Measurements from ENCODE around the gene C4orf50. TPM values are rescaled to one million over a fixed set of nuclear protein-coding genes. Genes with fewer than 3 reads are reported as not detected.
A peak's percentile ranks its signal among the peaks of the same experiment; 100 is the strongest.

Gene C4orf50
- total and polyA plus RNA-seq, 7 donors = under 0.01 to 0.83 (median 0.43) TPM; not detected in 1

DNA sequence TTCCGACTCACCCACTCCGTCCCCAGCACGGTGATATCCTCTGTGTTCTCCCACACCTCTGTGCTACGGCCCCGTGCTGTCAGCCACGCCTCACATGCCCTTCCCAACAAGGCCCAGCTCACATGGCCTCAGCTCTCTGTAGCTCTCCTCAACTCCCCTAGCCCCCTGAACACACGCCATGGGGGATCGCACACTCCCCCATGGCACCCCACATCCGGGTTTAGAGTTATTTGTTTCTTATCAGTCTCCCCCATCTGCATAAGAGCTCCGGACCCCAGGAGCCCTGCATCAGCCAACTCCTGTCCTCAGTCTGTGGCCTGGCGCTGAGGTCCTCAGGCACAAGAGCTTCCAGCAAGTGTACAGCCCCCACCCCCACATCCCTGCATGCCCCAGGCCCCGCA is 7.0 kb downstream of the C4orf50 start:
- DNase-seq = no peak
- intact Hi-C loops (cut with DNase I) = no loop called here
- Histone ChIP-seq H3K4me3 (no peak overlapping the region), H3K27ac (no peak overlapping the region), H3K36me3 (no peaks in the 10 kb centered on the region), H3K27me3 (peaks cover 8 to 49% (median 30%) of the 10 kb centered on the region in 3 donors), H3K9me3 (no peaks in the 10 kb centered on the region), H3K4me1 (no peaks in the 10 kb centered on the region)
- 34 to 57% methylated on average over 12 of the region's 12 CpGs for WGBS, 2 donors
- TF ChIP-seq EP300 (IDR thresholded peaks at IDR 0.05) = no peak
- no peak for TF ChIP-seq POLR2AphosphoS5 (IDR thresholded peaks at IDR 0.05)
- TF ChIP-seq POLR2A (IDR thresholded peaks at IDR 0.05) = no peak
- TF ChIP-seq, protein P1, sequence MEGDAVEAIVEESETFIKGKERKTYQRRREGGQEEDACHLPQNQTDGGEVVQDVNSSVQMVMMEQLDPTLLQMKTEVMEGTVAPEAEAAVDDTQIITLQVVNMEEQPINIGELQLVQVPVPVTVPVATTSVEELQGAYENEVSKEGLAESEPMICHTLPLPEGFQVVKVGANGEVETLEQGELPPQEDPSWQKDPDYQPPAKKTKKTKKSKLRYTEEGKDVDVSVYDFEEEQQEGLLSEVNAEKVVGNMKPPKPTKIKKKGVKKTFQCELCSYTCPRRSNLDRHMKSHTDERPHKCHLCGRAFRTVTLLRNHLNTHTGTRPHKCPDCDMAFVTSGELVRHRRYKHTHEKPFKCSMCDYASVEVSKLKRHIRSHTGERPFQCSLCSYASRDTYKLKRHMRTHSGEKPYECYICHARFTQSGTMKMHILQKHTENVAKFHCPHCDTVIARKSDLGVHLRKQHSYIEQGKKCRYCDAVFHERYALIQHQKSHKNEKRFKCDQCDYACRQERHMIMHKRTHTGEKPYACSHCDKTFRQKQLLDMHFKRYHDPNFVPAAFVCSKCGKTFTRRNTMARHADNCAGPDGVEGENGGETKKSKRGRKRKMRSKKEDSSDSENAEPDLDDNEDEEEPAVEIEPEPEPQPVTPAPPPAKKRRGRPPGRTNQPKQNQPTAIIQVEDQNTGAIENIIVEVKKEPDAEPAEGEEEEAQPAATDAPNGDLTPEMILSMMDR (IDR thresholded peaks at IDR 0.05) = no peak

GRCh38 chr4:6010789-6011188 is 7.4 kb downstream of the C4orf50 start:
- Histone ChIP-seq H3K27me3 (peaks cover 8 to 50% (median 30%) of the 10 kb centered on the region in 3 donors), H3K36me3 (no peaks in the 10 kb centered on the region), H3K4me3 (no peak overlapping the region), H3K4me1 (no peaks in the 10 kb centered on the region), H3K9me3 (no peaks in the 10 kb centered on the region), H3K27ac (no peak overlapping the region)
- no peak for DNase-seq
- intact Hi-C loops (cut with DNase I) = no loop called here
- WGBS, 2 donors = 63 to 77% methylated on average over 3 of the region's 3 CpGs
- TF ChIP-seq POLR2AphosphoS5 (IDR thresholded peaks at IDR 0.05) (no peak), EP300 (IDR thresholded peaks at IDR 0.05) (no peak)

DNA sequence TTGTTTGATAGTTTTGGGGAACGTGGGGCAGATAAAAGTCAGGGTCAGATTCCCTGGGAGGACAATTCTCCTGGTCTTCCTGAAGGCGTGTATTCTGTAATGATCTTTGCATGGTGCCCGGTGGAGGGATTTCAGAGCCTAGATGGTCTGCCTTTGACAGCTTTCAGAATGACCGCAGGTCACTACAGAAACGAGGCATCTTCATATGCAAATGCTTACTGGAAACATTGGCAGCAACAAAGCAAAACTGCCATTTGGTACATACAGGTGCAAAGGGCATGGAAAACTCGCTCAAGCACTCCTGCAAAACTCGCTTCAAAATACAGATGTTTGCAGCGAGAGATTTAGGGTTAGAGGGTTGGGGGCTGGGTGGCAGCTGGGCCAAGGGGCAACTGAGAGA is 8.8 kb downstream of the C4orf50 start:
- peak; percentile 3 for DNase-seq
- Histone ChIP-seq H3K36me3 (no peaks in the 10 kb centered on the region), H3K4me3 (no peak overlapping the region), H3K4me1 (no peaks in the 10 kb centered on the region), H3K27me3 (peaks cover 8 to 50% (median 30%) of the 10 kb centered on the region in 3 donors), H3K9me3 (no peaks in the 10 kb centered on the region), H3K27ac (no peak overlapping the region)
- intact Hi-C loops (cut with DNase I) = no loop called here
- 39 to 62% methylated on average over 8 of the region's 8 CpGs for WGBS, 2 donors
- TF ChIP-seq, protein P1 (IDR thresholded peaks at IDR 0.05) = no peak
- TF ChIP-seq POLR2AphosphoS5 (IDR thresholded peaks at IDR 0.05) (no peak), POLR2A (IDR thresholded peaks at IDR 0.05) (no peak), EP300 (IDR thresholded peaks at IDR 0.05) (no peak)

DNA sequence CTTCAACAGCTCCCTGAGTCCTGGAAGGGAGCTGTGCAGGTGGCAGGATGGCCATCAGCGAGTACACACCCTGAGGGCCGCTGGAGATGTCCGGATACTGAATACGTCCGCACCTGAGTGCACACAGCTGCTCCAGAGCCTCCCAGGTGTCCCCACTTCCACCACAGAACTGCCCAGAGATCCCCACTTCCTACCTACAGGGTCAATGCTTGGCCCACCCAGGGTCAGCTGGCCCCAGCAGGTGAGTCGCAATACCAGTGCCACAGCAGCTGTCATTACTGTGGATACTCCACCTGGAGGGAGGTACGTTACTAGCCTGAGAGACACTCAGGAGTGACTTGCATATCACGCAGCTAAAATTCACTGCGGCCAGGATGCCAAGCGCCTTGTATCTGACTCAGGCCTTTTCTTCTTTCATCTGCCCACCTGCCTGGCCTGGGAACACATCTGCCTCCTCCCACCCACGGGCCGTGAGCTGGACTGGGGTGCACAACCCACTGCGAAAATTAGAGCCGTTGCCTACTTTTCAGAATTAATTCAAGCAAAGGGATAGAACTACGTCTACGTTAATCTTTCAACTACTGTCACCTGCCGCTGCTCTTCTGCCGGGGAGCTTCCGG is 9.4 kb downstream of the C4orf50 start:
- H3K27ac ChIP-seq = no peak overlapping the region
- WGBS, 2 donors = 70 to 80% methylated on average over 19 of the region's 19 CpGs
- no peaks in the 10 kb centered on the region for H3K4me1 ChIP-seq
- peak; percentile 20 for DNase-seq
- H3K9me3 ChIP-seq = no peaks in the 10 kb centered on the region
- TF ChIP-seq POLR2AphosphoS5 (IDR thresholded peaks at IDR 0.05) (no peak), EP300 (IDR thresholded peaks at IDR 0.05) (no peak), POLR2A (IDR thresholded peaks at IDR 0.05) (no peak)
- TF ChIP-seq, protein P1 (IDR thresholded peaks at IDR 0.05) = no peak
- H3K27me3 ChIP-seq = peaks cover 8 to 50% (median 30%) of the 10 kb centered on the region in 3 donors
- no peak overlapping the region for H3K4me3 ChIP-seq
- no peaks in the 10 kb centered on the region for H3K36me3 ChIP-seq
- intact Hi-C loops (cut with DNase I) = no loop called here

DNA sequence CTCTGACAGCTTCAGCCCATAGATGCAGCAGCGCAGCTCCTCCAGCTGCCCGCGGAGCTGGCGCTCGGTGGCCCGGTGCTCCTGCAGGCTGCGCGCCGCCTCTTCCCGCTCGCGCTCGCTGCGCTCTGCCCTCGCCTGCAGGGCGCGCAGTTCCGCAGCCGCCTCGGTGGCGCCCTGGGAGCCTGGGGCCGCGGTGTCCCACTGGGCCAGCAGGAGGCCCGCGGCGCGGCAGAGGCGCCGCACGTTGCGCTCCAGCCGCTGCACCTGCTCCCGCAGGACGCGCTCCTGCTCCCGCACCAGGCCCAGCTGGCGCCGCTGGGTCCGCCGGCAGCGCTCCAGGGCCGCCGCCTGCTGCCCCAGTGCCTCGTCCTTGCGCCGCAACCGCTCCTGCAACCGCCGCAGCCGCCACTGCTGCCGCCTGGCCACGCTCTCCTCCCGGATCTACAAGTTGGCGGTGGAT is 10.1 kb downstream of the C4orf50 start:
- Histone ChIP-seq H3K27ac (no peak overlapping the region), H3K27me3 (peaks cover 8 to 50% (median 30%) of the 10 kb centered on the region in 3 donors), H3K9me3 (no peaks in the 10 kb centered on the region), H3K36me3 (no peaks in the 10 kb centered on the region), H3K4me1 (no peaks in the 10 kb centered on the region), H3K4me3 (no peak overlapping the region)
- TF ChIP-seq EP300 (IDR thresholded peaks at IDR 0.05) (no peak), POLR2A (IDR thresholded peaks at IDR 0.05) (no peak), POLR2AphosphoS5 (IDR thresholded peaks at IDR 0.05) (no peak)
- TF ChIP-seq, protein P1 (IDR thresholded peaks at IDR 0.05) = no peak
- peak; percentile 49 for DNase-seq
- WGBS, 2 donors = 30 to 41% methylated on average over 54 of the region's 54 CpGs
- intact Hi-C loops (cut with DNase I) = no loop called here

All from sigmoid colon (tissue), 7 donors.